HG03175 (cell line): ENCODE results near the gene NKAPL.

ENCODE experiments used
- ATAC-seq: cut with Tn5 transposase; IDR thresholded peaks from one replicate; pipeline ENCODE4 v1.9.1; 2021; ENCODE audit warnings: mild to moderate bottlenecking, moderate library complexity; ENCODE audit not compliant: unreplicated experiment

Gene NKAPL

GRCh38 chr6:28245206-28245941, 13.7 kb upstream of the NKAPL start:
- ATAC-seq, result no peak

GRCh38 chr6:28248916-28249315, 10.2 kb upstream of the NKAPL start:
- ATAC-seq, result no peak

GRCh38 chr6:28250747-28251146, 8.3 kb upstream of the NKAPL start:
- no peak for ATAC-seq

- ATAC-seq, result peak; percentile 61
Observed at GRCh38 chr6:28251661-28252008, 7.5 kb upstream of the NKAPL start.

GRCh38 chr6:28252009-28252975, 6.8 kb upstream of the NKAPL start, which contains the start of gene ZKSCAN4:
Gene ZKSCAN4 (minus strand): TSS chr6:28252269. CDS start chr6:28251980, 289 bp downstream.
- ATAC-seq, result peak; percentile 77

GRCh38 chr6:28254121-28254519, 5.0 kb upstream of the NKAPL start:
- ATAC-seq, result no peak

- no peak for ATAC-seq
Observed at GRCh38 chr6:28257042-28257441, 2.1 kb upstream of the NKAPL start.

GRCh38 chr6:28263922-28264321, 4.8 kb downstream of the NKAPL start:
- no peak for ATAC-seq

GRCh38 chr6:28264834-28265401, 5.8 kb downstream of the NKAPL start:
- ATAC-seq, result no peak

GRCh38 chr6:28266563-28266961, 7.5 kb downstream of the NKAPL start:
- ATAC-seq, result no peak

- peak; percentile 93 for ATAC-seq
Observed at GRCh38 chr6:28266962-28267694, 8.0 kb downstream of the NKAPL start, which contains the start of gene ZSCAN26. Gene ZSCAN26 (plus strand): TSS chr6:28267143. CDS start chr6:28271920, 4,777 bp downstream.

GRCh38 chr6:28267695-28268059, 8.6 kb downstream of the NKAPL start:
- no peak for ATAC-seq

- no peak for ATAC-seq
Observed at GRCh38 chr6:28269492-28269891, 10.4 kb downstream of the NKAPL start.

- no peak for ATAC-seq
Observed at GRCh38 chr6:28274888-28275287, 15.8 kb downstream of the NKAPL start.

- ATAC-seq, result no peak
Observed at GRCh38 chr6:28277746-28278145, 18.6 kb downstream of the NKAPL start.

GRCh38 chr6:28280595-28281287, 21.6 kb downstream of the NKAPL start:
- no peak for ATAC-seq

- ATAC-seq, result peak; percentile 86
Observed at GRCh38 chr6:28281288-28282064, 22.4 kb downstream of the NKAPL start, which contains the start of gene PGBD1. Gene PGBD1 (plus strand): TSS chr6:28281572. CDS start chr6:28283814, 2,242 bp downstream.

- no peak for ATAC-seq
Observed at GRCh38 chr6:28282926-28283325, 23.8 kb downstream of the NKAPL start.

- ATAC-seq, result no peak
Observed at GRCh38 chr6:28291573-28291972, 32.5 kb downstream of the NKAPL start.
